T-helper 2 cell treated with Interferon-gamma antibody and Interleukin-4, amounts not matched to agents 5 μg/mL and 100 μg/mL, for 36 hours (primary cell): ENCODE results near the gene ALPG.
"Not testable (repeated sequence)": the region's sequence is repeated elsewhere in the genome, so short reads cannot be mapped to it uniquely, and the experiment has no call there.

ENCODE experiments used
- DNase-seq: peaks from one replicate; pipeline ENCODE4 v3.0.0; 2021; ENCODE audit warnings: low spot score
- H3K27ac Mint-ChIP-seq: one replicate; pipeline ENCODE4 v1.8.0; 2021; ENCODE audit warnings: mild to moderate bottlenecking, mixed read lengths
- H3K27me3 Mint-ChIP-seq: one replicate; pipeline ENCODE4 v1.8.0; 2021; ENCODE audit warnings: low read depth, mixed read lengths
- H3K36me3 Mint-ChIP-seq: one replicate; pipeline ENCODE4 v1.8.0; 2021; ENCODE audit warnings: low read depth, mixed read lengths
- H3K4me1 Mint-ChIP-seq: one replicate; pipeline ENCODE4 v1.8.0; 2021; ENCODE audit warnings: low read depth, mixed read lengths
- H3K4me3 Mint-ChIP-seq: one replicate; pipeline ENCODE4 v1.8.0; 2022; ENCODE audit warnings: mild to moderate bottlenecking, moderate library complexity, mixed read lengths
- H3K9me3 Mint-ChIP-seq: one replicate; pipeline ENCODE4 v1.8.0; 2021; ENCODE audit warnings: mixed read lengths

Gene ALPG

GRCh38 chr2:232431705-232432590 is 25.3 kb downstream of the ALPG start:
- Mint-ChIP-seq H3K27me3 (no peaks in the 10 kb centered on the region), H3K9me3 (no peaks in the 10 kb centered on the region), H3K27ac (no peak overlapping the region), H3K4me3 (no peak overlapping the region), H3K36me3 (no peaks in the 10 kb centered on the region), H3K4me1 (no peaks in the 10 kb centered on the region)
- no peak for DNase-seq

- Mint-ChIP-seq H3K36me3 (no peaks in the 10 kb centered on the region), H3K27ac (no peak overlapping the region), H3K4me1 (no peaks in the 10 kb centered on the region), H3K4me3 (no peak overlapping the region), H3K27me3 (no peaks in the 10 kb centered on the region), H3K9me3 (no peaks in the 10 kb centered on the region)
- DNase-seq, result no peak
Observed at GRCh38 chr2:232432598-232433184, 26.0 kb downstream of the ALPG start.

GRCh38 chr2:232433622-232434021 is 27.0 kb downstream of the ALPG start:
- H3K4me3 Mint-ChIP-seq, H3K27ac Mint-ChIP-seq, H3K36me3 Mint-ChIP-seq, H3K27me3 Mint-ChIP-seq, DNase-seq, H3K9me3 Mint-ChIP-seq, H3K4me1 Mint-ChIP-seq: not testable (repeated sequence)

- H3K27ac Mint-ChIP-seq, result no peak overlapping the region
- H3K4me3 Mint-ChIP-seq, result no peak overlapping the region
- no peaks in the 10 kb centered on the region for H3K4me1 Mint-ChIP-seq
- H3K9me3 Mint-ChIP-seq, result no peaks in the 10 kb centered on the region
- no peaks in the 10 kb centered on the region for H3K27me3 Mint-ChIP-seq
- no peaks in the 10 kb centered on the region for H3K36me3 Mint-ChIP-seq
- DNase-seq, result no peak
Observed at GRCh38 chr2:232434091-232434490, 27.4 kb downstream of the ALPG start.

GRCh38 chr2:232434563-232435374 is 28.1 kb downstream of the ALPG start:
- Mint-ChIP-seq H3K4me1 (no peaks in the 10 kb centered on the region), H3K4me3 (no peak overlapping the region), H3K27me3 (no peaks in the 10 kb centered on the region), H3K27ac (no peak overlapping the region), H3K36me3 (no peaks in the 10 kb centered on the region), H3K9me3 (no peaks in the 10 kb centered on the region)
- no peak for DNase-seq

GRCh38 chr2:232435375-232435648 is 28.7 kb downstream of the ALPG start:
- Mint-ChIP-seq H3K36me3 (no peaks in the 10 kb centered on the region), H3K4me3 (no peak overlapping the region), H3K4me1 (no peaks in the 10 kb centered on the region), H3K27me3 (no peaks in the 10 kb centered on the region), H3K9me3 (no peaks in the 10 kb centered on the region), H3K27ac (no peak overlapping the region)
- no peak for DNase-seq

GRCh38 chr2:232435805-232436204 is 29.2 kb downstream of the ALPG start:
- DNase-seq, result no peak
- Mint-ChIP-seq H3K4me3 (no peak overlapping the region), H3K27me3 (peaks cover 2% of the 10 kb centered on the region), H3K27ac (no peak overlapping the region), H3K9me3 (no peaks in the 10 kb centered on the region), H3K36me3 (no peaks in the 10 kb centered on the region), H3K4me1 (no peaks in the 10 kb centered on the region)

GRCh38 chr2:232436381-232437194 is 29.9 kb downstream of the ALPG start:
- no peak overlapping the region for H3K4me3 Mint-ChIP-seq
- no peak for DNase-seq
- H3K9me3 Mint-ChIP-seq, result no peaks in the 10 kb centered on the region
- H3K4me1 Mint-ChIP-seq, result no peaks in the 10 kb centered on the region
- no peak overlapping the region for H3K27ac Mint-ChIP-seq
- no peaks in the 10 kb centered on the region for H3K36me3 Mint-ChIP-seq
- H3K27me3 Mint-ChIP-seq, result peaks cover 2% of the 10 kb centered on the region

GRCh38 chr2:232437195-232437571 is 30.5 kb downstream of the ALPG start:
- Mint-ChIP-seq H3K4me3 (no peak overlapping the region), H3K4me1 (no peaks in the 10 kb centered on the region), H3K36me3 (no peaks in the 10 kb centered on the region), H3K9me3 (no peaks in the 10 kb centered on the region), H3K27ac (no peak overlapping the region), H3K27me3 (peaks cover 2% of the 10 kb centered on the region)
- DNase-seq, result no peak

GRCh38 chr2:232438091-232438490 is 31.4 kb downstream of the ALPG start:
- no peaks in the 10 kb centered on the region for H3K9me3 Mint-ChIP-seq
- H3K4me1 Mint-ChIP-seq, result no peaks in the 10 kb centered on the region
- peaks cover 2% of the 10 kb centered on the region for H3K27me3 Mint-ChIP-seq
- no peak overlapping the region for H3K4me3 Mint-ChIP-seq
- no peak overlapping the region for H3K27ac Mint-ChIP-seq
- H3K36me3 Mint-ChIP-seq, result no peaks in the 10 kb centered on the region
- DNase-seq, result no peak

- Mint-ChIP-seq H3K4me3 (no peak overlapping the region), H3K4me1 (no peaks in the 10 kb centered on the region), H3K27ac (no peak overlapping the region), H3K27me3 (peaks cover 2% of the 10 kb centered on the region), H3K36me3 (no peaks in the 10 kb centered on the region), H3K9me3 (no peaks in the 10 kb centered on the region)
- peak; percentile 15 for DNase-seq
Observed at GRCh38 chr2:232438951-232439757, 32.5 kb downstream of the ALPG start.

GRCh38 chr2:232439758-232440135 is 33.1 kb downstream of the ALPG start:
- Mint-ChIP-seq H3K4me3 (no peak overlapping the region), H3K36me3 (no peaks in the 10 kb centered on the region), H3K27me3 (peaks cover 2% of the 10 kb centered on the region), H3K9me3 (no peaks in the 10 kb centered on the region), H3K27ac (no peak overlapping the region), H3K4me1 (no peaks in the 10 kb centered on the region)
- no peak for DNase-seq
